LNCaP clone FGC (cell line): Measurements from ENCODE around the gene ARL4A.
"Not testable (repeated sequence)": the region's sequence is repeated elsewhere in the genome, so short reads cannot be mapped to it uniquely, and the experiment has no call there.

Source experiments
- DNase-seq: peaks from one replicate; pipeline ENCODE4 v3.0.0-alpha.2; 2011; ENCODE audit warnings: low read depth
- H3K4me3 ChIP-seq: 2 replicates; pipeline ENCODE4 v1.5.1; 2011; ENCODE audit warnings: mild to moderate bottlenecking, low read depth, low read length, control low read depth
- TF ChIP-seq, protein P1 (sequence below): IDR thresholded peaks from 2 replicates; pipeline ENCODE4 v1.5.1; 2012; ENCODE audit warnings: mild to moderate bottlenecking; ENCODE audit not compliant: control insufficient read depth, insufficient read depth; ENCODE audit errors: extremely low read depth

The ARL4A gene

DNA sequence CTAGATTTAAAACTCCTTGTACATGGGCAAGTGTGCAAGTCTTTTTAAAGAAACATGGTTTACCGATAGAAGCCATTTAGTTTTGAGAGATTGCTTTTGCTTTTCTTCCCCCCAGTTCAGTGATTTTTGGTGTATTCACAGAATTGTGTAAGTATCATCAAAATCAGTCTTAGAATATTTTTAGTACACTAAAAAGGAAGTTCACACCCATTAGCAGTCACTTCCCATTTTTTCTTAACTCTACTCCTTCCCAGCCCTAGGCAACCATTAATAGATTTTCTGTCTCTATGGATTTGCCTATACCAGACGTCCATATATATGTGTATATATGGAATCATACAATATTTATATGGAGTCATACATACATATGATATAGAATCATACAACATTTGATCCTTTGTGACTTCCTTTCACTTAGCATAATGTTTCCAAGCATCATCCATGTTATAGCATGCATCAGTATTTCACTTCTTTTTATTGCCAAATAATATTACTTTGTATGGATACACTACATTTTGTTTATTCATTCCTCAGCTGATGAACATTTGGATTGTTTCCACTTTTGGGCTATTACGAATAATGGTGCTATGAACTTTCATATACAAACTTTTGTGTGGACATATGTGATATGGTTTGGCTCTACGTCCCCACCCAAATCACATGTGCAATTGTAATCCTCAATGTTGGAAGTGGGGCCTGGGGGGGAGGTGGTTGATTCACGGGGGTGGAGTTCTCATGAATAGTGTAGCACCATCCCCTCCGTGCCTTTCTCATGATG is 16.5 kb upstream of the ARL4A start:
- TF ChIP-seq, protein P1, sequence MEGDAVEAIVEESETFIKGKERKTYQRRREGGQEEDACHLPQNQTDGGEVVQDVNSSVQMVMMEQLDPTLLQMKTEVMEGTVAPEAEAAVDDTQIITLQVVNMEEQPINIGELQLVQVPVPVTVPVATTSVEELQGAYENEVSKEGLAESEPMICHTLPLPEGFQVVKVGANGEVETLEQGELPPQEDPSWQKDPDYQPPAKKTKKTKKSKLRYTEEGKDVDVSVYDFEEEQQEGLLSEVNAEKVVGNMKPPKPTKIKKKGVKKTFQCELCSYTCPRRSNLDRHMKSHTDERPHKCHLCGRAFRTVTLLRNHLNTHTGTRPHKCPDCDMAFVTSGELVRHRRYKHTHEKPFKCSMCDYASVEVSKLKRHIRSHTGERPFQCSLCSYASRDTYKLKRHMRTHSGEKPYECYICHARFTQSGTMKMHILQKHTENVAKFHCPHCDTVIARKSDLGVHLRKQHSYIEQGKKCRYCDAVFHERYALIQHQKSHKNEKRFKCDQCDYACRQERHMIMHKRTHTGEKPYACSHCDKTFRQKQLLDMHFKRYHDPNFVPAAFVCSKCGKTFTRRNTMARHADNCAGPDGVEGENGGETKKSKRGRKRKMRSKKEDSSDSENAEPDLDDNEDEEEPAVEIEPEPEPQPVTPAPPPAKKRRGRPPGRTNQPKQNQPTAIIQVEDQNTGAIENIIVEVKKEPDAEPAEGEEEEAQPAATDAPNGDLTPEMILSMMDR = no peak
- DNase-seq = no peak
- H3K4me3 ChIP-seq = no peak overlapping the region

DNA sequence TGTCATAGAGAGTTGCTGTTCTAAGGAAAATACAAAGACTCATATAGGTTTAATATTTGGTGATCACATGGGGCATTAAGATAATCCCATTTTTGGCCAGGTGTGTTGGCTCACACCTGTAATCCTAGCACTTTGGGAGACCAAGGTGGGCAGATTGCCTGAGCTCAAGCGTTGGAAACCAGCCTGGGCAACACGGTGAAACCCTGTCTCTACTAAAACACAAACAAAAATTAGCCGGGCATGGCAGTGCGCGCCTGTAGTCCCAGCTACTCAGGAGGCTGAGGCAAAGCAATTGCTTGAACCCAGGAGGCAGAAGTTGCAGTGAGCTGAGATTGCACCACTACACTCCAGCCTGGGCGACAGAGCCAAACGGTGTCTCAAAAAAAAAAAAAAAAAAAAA is 14.0 kb upstream of the ARL4A start:
- not testable (repeated sequence) for DNase-seq, H3K4me3 ChIP-seq

DNA sequence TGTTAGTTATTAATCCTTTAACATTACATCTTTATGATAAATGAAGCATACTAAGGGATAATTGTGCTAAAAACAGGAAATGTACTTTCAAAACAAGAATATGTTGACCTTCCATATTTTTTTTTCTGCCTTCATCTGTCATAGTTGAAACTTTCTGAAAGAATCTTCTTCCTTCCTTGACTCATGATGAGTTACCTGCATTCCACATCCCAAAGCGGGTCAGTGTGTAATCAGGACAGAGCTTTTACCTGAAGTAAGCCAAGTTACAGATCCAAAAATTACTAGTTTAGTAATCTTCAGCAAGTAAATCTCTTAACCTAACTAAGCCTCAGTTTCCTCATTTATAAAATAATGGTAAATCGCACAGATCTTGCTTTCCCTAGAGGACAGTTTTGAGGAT is 13.4 kb upstream of the ARL4A start:
- no peak overlapping the region for H3K4me3 ChIP-seq
- TF ChIP-seq, protein P1 = no peak
- DNase-seq = no peak

DNA sequence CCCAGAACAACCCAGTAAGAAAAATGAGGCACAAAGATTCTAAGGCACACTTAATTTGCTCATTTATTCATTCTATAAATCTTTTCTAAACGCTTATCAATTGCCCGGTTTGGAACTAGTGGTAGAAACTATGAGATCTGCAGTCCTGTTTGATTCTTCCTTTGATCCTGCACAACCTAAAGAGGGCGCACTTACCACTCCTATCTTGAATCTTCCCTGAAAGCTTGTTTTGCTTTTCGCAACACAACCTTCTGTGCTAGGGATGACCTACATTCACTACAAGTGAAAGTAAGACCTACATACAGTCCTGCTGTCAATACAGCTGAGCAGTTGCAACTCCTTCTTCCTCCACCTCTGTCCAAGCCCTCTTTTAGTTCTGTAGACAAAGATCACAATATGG is 12.6 kb upstream of the ARL4A start:
- no peak for DNase-seq
- no peak overlapping the region for H3K4me3 ChIP-seq
- TF ChIP-seq, protein P1 = peak; percentile 47

DNA sequence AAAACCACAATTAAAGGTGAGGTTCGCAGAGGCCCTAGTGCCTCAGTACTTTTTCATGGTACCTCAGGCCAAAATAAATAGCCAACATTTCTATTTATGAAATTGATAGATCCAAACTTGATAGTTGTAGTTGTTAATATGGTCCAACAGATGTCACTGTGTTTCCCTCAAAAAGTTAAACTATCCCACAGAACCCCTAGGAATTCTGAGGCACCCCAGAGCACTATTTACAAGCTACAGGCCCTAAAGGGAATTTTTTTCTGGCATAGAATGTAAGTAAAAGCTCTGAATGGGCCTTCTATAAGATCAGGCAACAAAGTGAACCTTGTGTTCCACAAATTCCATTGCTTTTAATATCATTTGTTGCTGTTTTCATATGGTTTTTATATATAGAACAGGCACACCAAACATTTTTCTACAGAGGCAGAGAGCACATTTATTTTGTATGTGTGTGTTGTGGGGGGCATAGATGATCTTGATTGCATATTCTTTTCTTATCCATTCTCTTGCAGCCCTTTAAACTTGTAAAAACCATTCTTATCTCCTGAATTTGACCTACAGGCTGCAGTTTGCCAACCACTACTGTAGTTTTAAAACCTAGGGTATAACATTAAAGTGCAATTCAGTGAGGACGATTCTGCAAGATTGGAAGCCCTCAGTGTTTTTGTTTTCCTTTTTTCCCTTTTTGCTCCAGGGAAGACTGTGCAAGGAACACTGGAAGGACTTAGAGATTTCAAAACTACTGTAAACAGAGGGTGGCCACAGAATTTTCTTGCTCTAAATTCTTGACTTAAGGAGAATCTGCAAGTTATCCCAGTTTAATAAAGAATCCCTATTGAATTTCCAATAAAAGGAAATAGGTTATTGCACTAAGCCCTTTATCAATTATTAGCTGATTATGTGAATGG is 3.5 kb upstream of the ARL4A start:
- no peak overlapping the region for H3K4me3 ChIP-seq
- TF ChIP-seq, protein P1 = peak; percentile 47
- DNase-seq = no peak

DNA sequence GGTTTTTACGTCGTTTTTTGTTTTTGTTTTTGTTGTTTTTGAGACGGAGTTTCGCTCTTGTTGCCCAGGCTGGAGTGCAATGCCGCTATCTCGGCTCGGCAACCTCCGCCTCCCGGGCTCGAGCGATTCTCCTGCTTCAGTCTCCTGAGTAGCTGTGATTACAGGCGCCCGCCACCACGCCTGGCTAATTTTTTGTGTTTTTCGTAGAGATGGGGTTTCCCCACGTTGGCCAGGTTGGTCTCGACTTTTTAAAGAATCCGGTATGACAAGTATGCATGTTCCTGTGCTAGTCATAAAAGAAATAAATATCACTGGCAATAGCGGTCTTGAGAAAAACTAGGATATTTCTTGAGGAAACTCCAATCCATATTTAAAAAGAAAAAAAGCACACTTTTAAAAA is 2.7 kb upstream of the ARL4A start:
- no peak overlapping the region for H3K4me3 ChIP-seq
- no peak for DNase-seq
- TF ChIP-seq, protein P1 = no peak

DNA sequence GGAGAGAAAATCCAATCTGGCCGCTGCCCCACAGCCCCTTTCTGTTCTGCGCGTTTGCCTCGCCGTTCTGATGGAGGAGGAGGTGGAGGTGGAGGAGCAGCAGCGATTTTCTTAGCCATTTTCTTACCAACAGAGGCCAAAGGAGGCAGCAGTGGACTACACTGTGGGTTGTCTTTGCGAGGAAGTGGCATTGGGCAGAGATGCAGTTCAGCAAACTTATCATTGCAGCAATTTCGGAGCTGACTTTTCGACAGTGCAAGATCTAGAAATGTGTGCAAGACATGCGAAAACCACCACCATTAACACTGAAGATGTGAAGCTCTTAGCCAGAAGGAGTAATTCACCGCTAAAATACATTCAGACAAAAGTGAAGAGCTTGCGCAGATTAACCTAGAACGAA is 1.9 kb upstream of the ARL4A start:
- TF ChIP-seq, protein P1 = peak; percentile 77
- DNase-seq = peak; percentile 55
- H3K4me3 ChIP-seq = no peak overlapping the region
